Stimulated activated CD4-positive, alpha-beta T cell treated with anti-CD3 and anti-CD28 coated beads, Interleukin-4, amount 100 ng/mL, for 48 hours (primary cell): ENCODE data around the gene DNASE1L2.
"Not testable (repeated sequence)": the region's sequence is repeated elsewhere in the genome, so short reads cannot be mapped to it uniquely, and the experiment has no call there.

ENCODE experiments used
- DNase-seq, 2 donors: peaks; one replicate each; pipeline ENCODE4 v3.0.0-alpha.2; 2020; ENCODE audit warnings: low read depth in 2 of 2

The DNASE1L2 gene

GRCh38 chr16:2236337-2237101 is at the start of gene DNASE1L2:
Gene DNASE1L2, plus strand, starts transcription at chr16:2236444. Its CDS starts 373 bp downstream, at chr16:2236817.
- no peak for DNase-seq

- DNase-seq = no peak
These were observed 49.7 kb upstream of the DNASE1L2 start for GRCh38 chr16:2186505-2186904.

GRCh38 chr16:2187212-2187611 is 49.0 kb upstream of the DNASE1L2 start:
- no peak for DNase-seq

- DNase-seq = no peak
These were observed 47.8 kb upstream of the DNASE1L2 start for GRCh38 chr16:2188395-2188794.

- DNase-seq = no peak
These were observed 46.9 kb upstream of the DNASE1L2 start for GRCh38 chr16:2189252-2189893.

GRCh38 chr16:2190002-2190658 is 46.1 kb upstream of the DNASE1L2 start:
- no peak for DNase-seq

GRCh38 chr16:2190659-2191445 is 45.4 kb upstream of the DNASE1L2 start:
- DNase-seq = no peak

GRCh38 chr16:2191446-2191706 is 44.9 kb upstream of the DNASE1L2 start:
- no peak for DNase-seq

- no peak for DNase-seq
These were observed 41.9 kb upstream of the DNASE1L2 start for GRCh38 chr16:2194166-2194834.

- DNase-seq = no peak
These were observed 41.4 kb upstream of the DNASE1L2 start for GRCh38 chr16:2194852-2195321.

- no peak for DNase-seq
These were observed 40.7 kb upstream of the DNASE1L2 start for GRCh38 chr16:2195322-2196161.

- no peak for DNase-seq
These were observed 39.9 kb upstream of the DNASE1L2 start, which contains the start of gene CASKIN1 for GRCh38 chr16:2196162-2196980. Gene CASKIN1, minus strand, starts transcription at chr16:2196605. Its CDS starts 173 bp downstream, at chr16:2196432.

GRCh38 chr16:2196981-2197511 is 39.2 kb upstream of the DNASE1L2 start:
- DNase-seq = no peak

- DNase-seq = no peak
These were observed 38.5 kb upstream of the DNASE1L2 start for GRCh38 chr16:2197765-2198164.

- no peak for DNase-seq
These were observed 38.0 kb upstream of the DNASE1L2 start for GRCh38 chr16:2198283-2198682.

GRCh38 chr16:2199095-2199494 is 37.1 kb upstream of the DNASE1L2 start:
- no peak for DNase-seq

- no peak for DNase-seq
These were observed 36.6 kb upstream of the DNASE1L2 start for GRCh38 chr16:2199621-2200139.

GRCh38 chr16:2200313-2200712 is 35.9 kb upstream of the DNASE1L2 start:
- no peak for DNase-seq

- not testable (repeated sequence) for DNase-seq
These were observed 33.0 kb upstream of the DNASE1L2 start for GRCh38 chr16:2203119-2203688.
